K562 (cell line): ENCODE results near the gene ITIH3.

Experiments
- ATF1 ChIP-seq, 2 experiments: fragments of 450-650 bp in 1 of 2; IDR thresholded peaks; 2 replicates each; pipeline ENCODE4 v1.6.1; 2016; ENCODE audit warnings: missing compliant biosample characterization in 1 of 2, missing genetic modification characterization in 1 of 2
- BRD4 ChIP-seq: fragments of 200-600 bp; sonication (generic); IDR thresholded peaks from 2 replicates; pipeline ENCODE4 v1.6.1; 2017; ENCODE audit warnings: inconsistent platforms
- ELK1 ChIP-seq: sonication (generic); formaldehyde crosslinking; IDR thresholded peaks from 2 replicates; pipeline ENCODE4 v1.8.1; 2022; ENCODE audit warnings: missing genetic modification reagents
- JUN ChIP-seq, 2 experiments: sonication (generic) in 1 of 2; formaldehyde crosslinking in 1 of 2; IDR thresholded peaks; 2 replicates each; pipeline versions ENCODE4 v1.6.1 to v1.8.0; 2012 to 2022; ENCODE audit warnings: borderline replicate concordance in 2 of 2, mild to moderate bottlenecking in 2 of 2, improper control_type of control experiment in 1 of 2, low read depth in 1 of 2, low read length in 1 of 2, missing genetic modification reagents in 1 of 2
- ZNF274 ChIP-seq: IDR thresholded peaks from 2 replicates; pipeline ENCODE4 v1.6.1; 2011; ENCODE audit warnings: low read depth, mild to moderate bottlenecking, low read length, moderate library complexity, borderline replicate concordance
- ZNF384 ChIP-seq: IDR thresholded peaks from 2 replicates; pipeline ENCODE4 v1.6.1; 2012; ENCODE audit warnings: low read depth, low read length, improper control_type of control experiment
- ZZZ3 ChIP-seq: fragments of 450-650 bp; IDR thresholded peaks from 2 replicates; pipeline ENCODE4 v1.6.1; 2016; ENCODE audit warnings: antibody characterized with exemption, mild to moderate bottlenecking, moderate library complexity

GRCh38 chr3:52824037-52824436, 29.4 kb downstream of the ITIH3 start:
- TF ChIP-seq BRD4, result no peak
- TF ChIP-seq ATF1 (CRISPR knock-in tag; IDR thresholded peaks at IDR 0.05), result no peak
- no peak for TF ChIP-seq ATF1 (tag; IDR thresholded peaks at IDR 0.05)
- no peak for TF ChIP-seq ZZZ3
- no peak for TF ChIP-seq ZNF274
- TF ChIP-seq ZNF384, result no peak
- TF ChIP-seq ELK1 (CRISPR knock-in tag), result no peak
- no peak for TF ChIP-seq JUN (IDR thresholded peaks at IDR 0.05; ENCODE audit: borderline replicate concordance, low read depth, low read length)
- TF ChIP-seq JUN (CRISPR knock-in tag; IDR thresholded peaks at IDR 0.05; ENCODE audit: borderline replicate concordance), result no peak
